HG02759 (cell line): ENCODE measurements around the gene TMEM86B.

Experiments used
- ATAC-seq: cut with Tn5 transposase; IDR thresholded peaks from one replicate; pipeline ENCODE4 v1.9.1; 2021; ENCODE audit warnings: mild to moderate bottlenecking, moderate library complexity; ENCODE audit not compliant: unreplicated experiment

TMEM86B gene

GRCh38 chr19:55257461-55258420 is 29.2 kb upstream of the TMEM86B start:
- ATAC-seq: no peak

- no peak for ATAC-seq
These were observed 28.2 kb upstream of the TMEM86B start for GRCh38 chr19:55256562-55257460.

- ATAC-seq: no peak
These were observed 27.3 kb upstream of the TMEM86B start for GRCh38 chr19:55255618-55256423.

- ATAC-seq: no peak
These were observed 26.0 kb upstream of the TMEM86B start for GRCh38 chr19:55254625-55254977.

- ATAC-seq: peak; percentile 38
These were observed 25.5 kb upstream of the TMEM86B start for GRCh38 chr19:55253842-55254624.

GRCh38 chr19:55252760-55253663 is 24.4 kb upstream of the TMEM86B start:
- ATAC-seq: no peak

GRCh38 chr19:55251341-55252081 is 22.9 kb upstream of the TMEM86B start:
- no peak for ATAC-seq

- ATAC-seq: no peak
These were observed 21.9 kb upstream of the TMEM86B start for GRCh38 chr19:55250262-55251036.

- no peak for ATAC-seq
These were observed 21.3 kb upstream of the TMEM86B start for GRCh38 chr19:55249841-55250240.

GRCh38 chr19:55248704-55249103 is 20.1 kb upstream of the TMEM86B start:
- ATAC-seq: no peak

GRCh38 chr19:55248166-55248675 is 19.7 kb upstream of the TMEM86B start:
- ATAC-seq: no peak

GRCh38 chr19:55247621-55248099 is 19.1 kb upstream of the TMEM86B start:
- no peak for ATAC-seq

GRCh38 chr19:55246462-55247451 is 18.2 kb upstream of the TMEM86B start:
- ATAC-seq: no peak

GRCh38 chr19:55245236-55245904 is 16.8 kb upstream of the TMEM86B start:
- ATAC-seq: no peak

- ATAC-seq: no peak
These were observed 15.6 kb upstream of the TMEM86B start for GRCh38 chr19:55244004-55244680.
